Neural cell (in vitro differentiated cells): ENCODE results near the gene GRAP2. TPM values are rescaled to one million over a fixed set of nuclear protein-coding genes. Genes with fewer than 3 reads are reported as not detected.

ENCODE experiments used
- H2AFZ ChIP-seq: fragments of 200-600, 300-800 bp; sonication (generic), shearing (Covaris generic); 2 replicates; pipeline ENCODE4 v1.6.0; 2014; ENCODE audit warnings: low read depth, mild to moderate bottlenecking, antibody characterized with exemption, low read length, moderate library complexity
- H3F3A ChIP-seq: fragments of 200-600 bp; shearing (Covaris generic); 2 replicates; pipeline ENCODE4 v1.6.1; 2016; ENCODE audit warnings: mild to moderate bottlenecking, moderate library complexity, mixed read lengths, antibody characterized with exemption, low read length; ENCODE audit not compliant: insufficient read depth, poor library complexity, severe bottlenecking
- H3K27ac ChIP-seq: fragments of 200-600, 300-800 bp; sonication (generic), shearing (Covaris generic); 2 replicates; pipeline ENCODE4 v1.5.1; 2014; ENCODE audit warnings: mild to moderate bottlenecking, low read length, moderate library complexity
- H3K27me3 ChIP-seq: fragments of 300-800, 200-600 bp; sonication (generic), shearing (Covaris generic); 2 replicates; pipeline ENCODE4 v1.6.0; 2014; ENCODE audit warnings: mild to moderate bottlenecking, low read depth, low read length, moderate library complexity; ENCODE audit not compliant: insufficient read depth
- H3K36me3 ChIP-seq: fragments of 300-800, 200-600 bp; sonication (generic), shearing (Covaris generic); 2 replicates; pipeline ENCODE4 v1.5.1; 2014; ENCODE audit warnings: mild to moderate bottlenecking, antibody characterized with exemption, low read length, moderate library complexity; ENCODE audit not compliant: insufficient read depth
- H3K4me2 ChIP-seq: fragments of 300-800, 200-600 bp; sonication (generic), shearing (Covaris generic); 2 replicates; pipeline ENCODE4 v1.6.0; 2014; ENCODE audit warnings: mild to moderate bottlenecking, low read length
- H3K4me3 ChIP-seq: fragments of 300-800, 200-600 bp; sonication (generic), shearing (Covaris generic); 2 replicates; pipeline ENCODE4 v1.5.1; 2014; ENCODE audit warnings: mild to moderate bottlenecking, low read length, moderate library complexity
- H3K79me2 ChIP-seq: fragments of 200-600 bp; shearing (Covaris generic); replicated peaks from 2 replicates; pipeline ENCODE4 v1.6.0; 2014; ENCODE audit warnings: mild to moderate bottlenecking, low read length, moderate library complexity; ENCODE audit not compliant: insufficient read depth
- H3K9ac ChIP-seq: fragments of 300-800, 200-600 bp; sonication (generic), shearing (Covaris generic); 2 replicates; pipeline ENCODE4 v1.6.1; 2016; ENCODE audit warnings: mild to moderate bottlenecking, low read length, mixed read lengths
- H3K9me2 ChIP-seq: fragments of 200-600 bp; shearing (Covaris generic); 2 replicates; pipeline ENCODE4 v1.6.1; 2016; ENCODE audit warnings: mild to moderate bottlenecking, low read length, mixed read lengths; ENCODE audit not compliant: insufficient read depth
- H3K9me3 ChIP-seq: fragments of 200-600, 300-800 bp; sonication (generic), shearing (Covaris generic); 2 replicates; pipeline ENCODE4 v1.6.1; 2016; ENCODE audit warnings: mild to moderate bottlenecking, mixed run types, low read length, moderate library complexity, mixed read lengths
- H4K20me1 ChIP-seq: fragments of 200-600 bp; shearing (Covaris generic); 2 replicates; pipeline ENCODE4 v1.6.1; 2016; ENCODE audit warnings: mild to moderate bottlenecking, mixed run types; ENCODE audit not compliant: insufficient read depth
- EP300 ChIP-seq: fragments of 450-650 bp; conservative IDR thresholded peaks from 2 replicates; pipeline ENCODE4 v1.6.1; 2014; ENCODE audit warnings: antibody characterized with exemption, mild to moderate bottlenecking, moderate library complexity; ENCODE audit not compliant: poor library complexity, severe bottlenecking
- EZH2 ChIP-seq: fragments of 200-600, 300-800 bp; shearing (Covaris generic), sonication (generic); IDR thresholded peaks from 2 replicates; pipeline ENCODE4 v1.6.1; 2014; ENCODE audit warnings: antibody characterized with exemption, low read length, borderline replicate concordance, mild to moderate bottlenecking; ENCODE audit not compliant: insufficient read depth, poor library complexity, severe bottlenecking
- MXI1 ChIP-seq: fragments of 450-650 bp; conservative IDR thresholded peaks from 2 replicates; pipeline ENCODE4 v1.6.1; 2014; ENCODE audit warnings: antibody characterized with exemption, mild to moderate bottlenecking; ENCODE audit not compliant: poor library complexity, severe bottlenecking
- POLR2AphosphoS5 ChIP-seq: IDR thresholded peaks from 2 replicates; pipeline ENCODE4 v1.6.1; 2012
- RAD21 ChIP-seq: fragments of 450-650 bp; conservative IDR thresholded peaks from 2 replicates; pipeline ENCODE4 v1.6.1; 2014; ENCODE audit warnings: antibody characterized with exemption, mild to moderate bottlenecking, moderate library complexity
- SMC3 ChIP-seq: fragments of 450-650 bp; conservative IDR thresholded peaks from 2 replicates; pipeline ENCODE4 v1.6.1; 2014; ENCODE audit warnings: antibody characterized with exemption, mild to moderate bottlenecking, moderate library complexity; ENCODE audit not compliant: poor library complexity
- TAF1 ChIP-seq: IDR thresholded peaks from 2 replicates; pipeline ENCODE4 v1.6.1; 2012; ENCODE audit warnings: low read depth
- polyA plus RNA-seq: library from polyadenylated mRNA; depleted of rRNA; stranded (reverse); fragments of >200 nt; gene quantifications from 2 replicates; pipeline ENCODE4 v1.2.3, GENCODE V29; 2014
- TF ChIP-seq, protein P1 (sequence below): IDR thresholded peaks from 2 replicates; pipeline ENCODE4 v1.6.1; 2012; ENCODE audit warnings: borderline replicate concordance
- TF ChIP-seq, protein P2 (sequence below): fragments of 450-650 bp; IDR thresholded peaks from 2 replicates; pipeline ENCODE4 v1.5.1; 2014; ENCODE audit warnings: antibody characterized with exemption, mild to moderate bottlenecking, moderate library complexity; ENCODE audit not compliant: poor library complexity, severe bottlenecking

The GRAP2 gene
- polyA plus RNA-seq, 1 donor from 2014 or later: 0.30 TPM

DNA sequence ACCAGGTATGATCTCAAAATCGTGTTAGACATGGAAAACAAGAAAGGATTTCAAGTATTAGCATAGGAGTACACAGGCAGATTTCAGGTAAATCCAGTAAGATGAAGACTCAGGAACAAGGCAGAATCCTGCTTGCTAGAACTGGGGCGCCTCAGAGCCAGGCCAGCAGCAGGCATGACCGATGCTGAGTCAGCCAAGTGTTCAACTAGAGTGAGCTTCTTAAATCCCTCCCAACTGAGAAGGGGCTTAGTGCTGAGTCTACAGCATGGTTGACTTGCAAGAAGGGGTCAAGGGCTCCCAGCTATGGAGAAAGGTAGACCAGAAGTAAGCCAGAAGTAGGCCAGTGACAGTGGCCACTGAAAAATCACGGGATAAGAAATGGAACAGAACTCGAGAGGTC is 12.4 kb downstream of the GRAP2 start:
- Histone ChIP-seq H3K9ac (no peak overlapping the region), H3K36me3 (no peaks in the 10 kb centered on the region), H3K27me3 (no peaks in the 10 kb centered on the region), H3K4me2 (no peak overlapping the region), H3K79me2 (no peaks in the 10 kb centered on the region), H3K4me3 (no peak overlapping the region), H3K9me2 (no peaks in the 10 kb centered on the region), H3K27ac (no peak overlapping the region), H3K9me3 (no peaks in the 10 kb centered on the region), H2AFZ (no peak overlapping the region), H3F3A (no peaks in the 10 kb centered on the region), H4K20me1 (no peaks in the 10 kb centered on the region)
- TF ChIP-seq, protein P1, sequence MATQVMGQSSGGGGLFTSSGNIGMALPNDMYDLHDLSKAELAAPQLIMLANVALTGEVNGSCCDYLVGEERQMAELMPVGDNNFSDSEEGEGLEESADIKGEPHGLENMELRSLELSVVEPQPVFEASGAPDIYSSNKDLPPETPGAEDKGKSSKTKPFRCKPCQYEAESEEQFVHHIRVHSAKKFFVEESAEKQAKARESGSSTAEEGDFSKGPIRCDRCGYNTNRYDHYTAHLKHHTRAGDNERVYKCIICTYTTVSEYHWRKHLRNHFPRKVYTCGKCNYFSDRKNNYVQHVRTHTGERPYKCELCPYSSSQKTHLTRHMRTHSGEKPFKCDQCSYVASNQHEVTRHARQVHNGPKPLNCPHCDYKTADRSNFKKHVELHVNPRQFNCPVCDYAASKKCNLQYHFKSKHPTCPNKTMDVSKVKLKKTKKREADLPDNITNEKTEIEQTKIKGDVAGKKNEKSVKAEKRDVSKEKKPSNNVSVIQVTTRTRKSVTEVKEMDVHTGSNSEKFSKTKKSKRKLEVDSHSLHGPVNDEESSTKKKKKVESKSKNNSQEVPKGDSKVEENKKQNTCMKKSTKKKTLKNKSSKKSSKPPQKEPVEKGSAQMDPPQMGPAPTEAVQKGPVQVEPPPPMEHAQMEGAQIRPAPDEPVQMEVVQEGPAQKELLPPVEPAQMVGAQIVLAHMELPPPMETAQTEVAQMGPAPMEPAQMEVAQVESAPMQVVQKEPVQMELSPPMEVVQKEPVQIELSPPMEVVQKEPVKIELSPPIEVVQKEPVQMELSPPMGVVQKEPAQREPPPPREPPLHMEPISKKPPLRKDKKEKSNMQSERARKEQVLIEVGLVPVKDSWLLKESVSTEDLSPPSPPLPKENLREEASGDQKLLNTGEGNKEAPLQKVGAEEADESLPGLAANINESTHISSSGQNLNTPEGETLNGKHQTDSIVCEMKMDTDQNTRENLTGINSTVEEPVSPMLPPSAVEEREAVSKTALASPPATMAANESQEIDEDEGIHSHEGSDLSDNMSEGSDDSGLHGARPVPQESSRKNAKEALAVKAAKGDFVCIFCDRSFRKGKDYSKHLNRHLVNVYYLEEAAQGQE: no peak
- TF ChIP-seq EZH2 (no peak), MXI1 (no peak), TAF1 (no peak), RAD21 (no peak), EP300 (no peak), POLR2AphosphoS5 (no peak)
- TF ChIP-seq, protein P2, sequence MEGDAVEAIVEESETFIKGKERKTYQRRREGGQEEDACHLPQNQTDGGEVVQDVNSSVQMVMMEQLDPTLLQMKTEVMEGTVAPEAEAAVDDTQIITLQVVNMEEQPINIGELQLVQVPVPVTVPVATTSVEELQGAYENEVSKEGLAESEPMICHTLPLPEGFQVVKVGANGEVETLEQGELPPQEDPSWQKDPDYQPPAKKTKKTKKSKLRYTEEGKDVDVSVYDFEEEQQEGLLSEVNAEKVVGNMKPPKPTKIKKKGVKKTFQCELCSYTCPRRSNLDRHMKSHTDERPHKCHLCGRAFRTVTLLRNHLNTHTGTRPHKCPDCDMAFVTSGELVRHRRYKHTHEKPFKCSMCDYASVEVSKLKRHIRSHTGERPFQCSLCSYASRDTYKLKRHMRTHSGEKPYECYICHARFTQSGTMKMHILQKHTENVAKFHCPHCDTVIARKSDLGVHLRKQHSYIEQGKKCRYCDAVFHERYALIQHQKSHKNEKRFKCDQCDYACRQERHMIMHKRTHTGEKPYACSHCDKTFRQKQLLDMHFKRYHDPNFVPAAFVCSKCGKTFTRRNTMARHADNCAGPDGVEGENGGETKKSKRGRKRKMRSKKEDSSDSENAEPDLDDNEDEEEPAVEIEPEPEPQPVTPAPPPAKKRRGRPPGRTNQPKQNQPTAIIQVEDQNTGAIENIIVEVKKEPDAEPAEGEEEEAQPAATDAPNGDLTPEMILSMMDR: no peak

- no peak overlapping the region for H3K27ac ChIP-seq
- H2AFZ ChIP-seq: no peak overlapping the region
- H3K27me3 ChIP-seq: no peaks in the 10 kb centered on the region
- no peaks in the 10 kb centered on the region for H3K9me3 ChIP-seq
- no peaks in the 10 kb centered on the region for H3K79me2 ChIP-seq
- H4K20me1 ChIP-seq: no peaks in the 10 kb centered on the region
- TF ChIP-seq RAD21 (no peak), EZH2 (no peak), SMC3 (no peak), TAF1 (no peak), MXI1 (no peak), POLR2AphosphoS5 (no peak), EP300 (no peak)
- TF ChIP-seq, protein P2: no peak
- TF ChIP-seq, protein P1: no peak
- no peaks in the 10 kb centered on the region for H3K36me3 ChIP-seq
- H3F3A ChIP-seq: no peaks in the 10 kb centered on the region
- no peak overlapping the region for H3K4me3 ChIP-seq
- no peaks in the 10 kb centered on the region for H3K9me2 ChIP-seq
- H3K4me2 ChIP-seq: no peak overlapping the region
- H3K9ac ChIP-seq: no peak overlapping the region
Observed at GRCh38 chr22:39913886-39914285, 13.0 kb downstream of the GRAP2 start.
